ENCODE results near the gene IP6K1.

IP6K1 gene

GRCh38 chr3:49801160-49801559 lies 14.8 kb upstream of the IP6K1 start:
- no peak overlapping the region for H3K4me3 ChIP-seq (ENCODE audit: low read depth, low read length)
- DNase-seq (ENCODE audit: low read depth): no peak
- no peak for TF ChIP-seq CTCF (IDR thresholded peaks at IDR 0.05; ENCODE audit: control insufficient read depth, extremely low read depth, insufficient read depth)

DNA sequence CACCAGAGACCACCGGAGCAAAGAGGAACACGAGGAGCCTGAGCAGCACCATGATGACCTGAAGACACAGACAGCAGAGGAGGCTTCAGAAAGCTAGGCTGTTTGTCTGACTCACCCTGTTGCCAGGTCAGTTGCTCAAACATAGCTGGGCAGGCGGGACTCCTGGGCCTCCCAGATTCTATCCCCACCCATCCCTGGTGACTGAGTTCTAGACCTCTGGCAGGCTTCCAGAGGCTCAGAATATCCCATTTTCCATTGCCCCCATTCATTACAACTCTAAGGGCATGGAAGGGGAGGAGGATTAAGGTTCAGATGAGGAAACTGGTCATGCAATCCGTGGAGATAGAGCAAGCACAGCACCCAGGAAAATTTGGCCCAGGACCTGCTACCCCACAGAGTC lies 13.4 kb upstream of the IP6K1 start, which contains the start of gene CDHR4:
TSS of gene CDHR4 (minus strand) at position 113 of the 400 bp plus-strand sequence. CDS start at position 52, 61 bp downstream.
- no peak for DNase-seq (ENCODE audit: low read depth)
- no peak within 1 kb of the TSS for H3K4me3 ChIP-seq (ENCODE audit: low read depth, low read length)
- no peak for TF ChIP-seq CTCF (IDR thresholded peaks at IDR 0.05; ENCODE audit: control insufficient read depth, extremely low read depth, insufficient read depth)

DNA sequence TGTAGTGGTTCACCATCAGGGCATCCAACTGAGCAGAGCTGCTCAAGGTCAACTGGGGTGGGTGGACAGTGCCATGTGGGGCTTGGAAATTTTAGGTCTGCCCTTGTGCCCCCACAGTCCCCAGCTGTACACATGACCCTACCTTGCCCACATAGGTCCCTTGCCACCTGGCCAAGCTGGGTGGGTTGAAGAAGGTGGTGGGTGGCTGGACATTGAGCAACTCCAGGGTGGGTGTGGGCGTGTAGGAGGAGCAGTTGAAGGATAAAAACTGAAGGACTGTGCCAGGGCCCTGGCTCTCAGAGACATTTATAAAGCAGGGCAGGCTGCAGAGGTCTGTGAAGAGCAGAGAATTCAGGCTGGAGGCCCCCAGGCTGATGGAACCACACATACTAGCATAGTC lies 12.8 kb upstream of the IP6K1 start:
- TF ChIP-seq CTCF (IDR thresholded peaks at IDR 0.05; ENCODE audit: control insufficient read depth, extremely low read depth, insufficient read depth): no peak
- DNase-seq (ENCODE audit: low read depth): no peak

DNA sequence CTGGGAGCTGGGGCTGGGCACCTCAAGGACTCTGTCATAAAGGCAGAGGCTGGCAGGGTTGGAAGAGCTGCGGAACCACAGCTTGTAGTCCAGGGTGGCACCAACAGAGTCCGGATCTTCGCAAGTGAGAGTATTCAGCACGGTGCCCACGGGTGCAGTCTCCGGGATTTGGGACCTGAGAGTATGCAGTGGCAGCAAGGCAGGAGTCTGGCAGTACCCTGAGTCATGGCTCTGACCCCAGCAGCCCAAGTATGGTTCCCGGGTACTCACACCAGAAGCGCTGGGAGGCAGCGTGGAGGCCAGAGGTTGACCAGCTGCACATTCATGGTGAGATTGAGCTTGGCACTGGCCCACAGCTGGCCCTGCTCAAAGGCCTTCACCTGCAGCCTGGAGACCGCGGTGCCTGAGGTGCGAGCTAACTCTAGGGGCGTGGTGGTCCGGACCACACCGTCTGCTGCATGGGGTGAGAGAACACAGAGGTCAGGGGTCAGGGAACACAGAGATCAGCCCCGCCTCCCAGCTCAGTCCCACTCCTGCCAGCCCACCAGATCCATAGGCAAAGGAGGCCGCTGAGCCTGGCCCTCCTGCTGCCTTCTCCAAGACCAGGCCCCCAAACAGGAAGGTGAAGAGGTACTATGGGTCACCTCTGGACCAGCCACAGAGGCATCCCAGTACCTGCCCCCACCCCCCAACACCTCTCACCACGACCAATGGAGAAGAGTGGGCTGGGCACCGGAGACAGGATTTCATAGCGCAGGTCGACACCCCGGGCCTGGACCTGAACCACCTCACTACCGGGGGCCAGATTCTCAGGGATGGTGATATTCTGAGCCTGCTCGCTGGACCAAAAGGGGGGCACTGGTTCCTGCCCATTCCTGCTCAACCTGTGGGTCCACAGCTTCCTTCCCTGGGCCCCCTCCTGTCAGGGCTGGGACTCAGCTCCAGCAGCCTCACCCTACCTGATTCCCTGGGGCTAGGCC lies 8.9 kb upstream of the IP6K1 start:
- TF ChIP-seq CTCF (IDR thresholded peaks at IDR 0.05; ENCODE audit: control insufficient read depth, extremely low read depth, insufficient read depth): no peak
- no peak overlapping the region for H3K4me3 ChIP-seq (ENCODE audit: low read depth, low read length)

More for the DNA sequence above, 12.8 kb upstream of the IP6K1 start:
- no peak overlapping the region for H3K4me3 ChIP-seq (ENCODE audit: low read depth, low read length)

DNA sequence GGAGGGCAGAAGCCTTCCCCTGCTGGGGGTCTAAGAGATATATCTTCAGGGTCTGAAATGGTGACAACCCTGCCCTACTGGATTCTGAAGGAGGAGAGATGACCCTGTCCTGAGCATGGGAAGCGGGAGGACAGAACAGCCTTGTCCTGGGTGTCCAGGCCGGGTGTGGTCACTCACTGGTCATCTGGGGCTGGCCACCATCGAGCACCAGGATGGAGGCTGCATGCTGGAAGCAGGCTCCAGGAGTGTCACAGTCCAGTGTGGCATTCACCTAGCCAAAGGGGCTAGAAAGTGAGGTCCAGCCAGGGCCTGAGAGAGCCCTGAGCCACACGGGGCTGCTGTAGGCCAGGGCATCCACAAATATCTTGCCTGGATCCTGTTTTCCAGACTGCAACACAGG lies 8.1 kb upstream of the IP6K1 start:
- no peak for TF ChIP-seq CTCF (IDR thresholded peaks at IDR 0.05; ENCODE audit: control insufficient read depth, extremely low read depth, insufficient read depth)
- H3K4me3 ChIP-seq (ENCODE audit: low read depth, low read length): no peak overlapping the region
- DNase-seq (ENCODE audit: low read depth): no peak

More for the DNA sequence above, 8.9 kb upstream of the IP6K1 start:
- DNase-seq (ENCODE audit: low read depth): no peak

GRCh38 chr3:49793486-49794085 lies 7.2 kb upstream of the IP6K1 start:
- no peak for DNase-seq (ENCODE audit: low read depth)
- no peak overlapping the region for H3K4me3 ChIP-seq (ENCODE audit: low read depth, low read length)
- no peak for TF ChIP-seq CTCF (IDR thresholded peaks at IDR 0.05; ENCODE audit: control insufficient read depth, extremely low read depth, insufficient read depth)
